Urinary bladder (tissue), 4 donors: ENCODE data around the gene ARX. TPM values are rescaled to one million over a fixed set of nuclear protein-coding genes. Genes with fewer than 3 reads are reported as not detected.

ENCODE experiments used
- DNase-seq: peaks from one replicate; pipeline ENCODE4 v3.0.0-alpha.2; 2015; ENCODE audit errors: extremely low spot score
- H3K27ac ChIP-seq: one replicate; pipeline ENCODE4 v1.5.1; 2013; ENCODE audit warnings: low read depth, mild to moderate bottlenecking, moderate library complexity
- H3K36me3 ChIP-seq: one replicate; pipeline ENCODE4 v1.6.1; 2013; ENCODE audit warnings: mild to moderate bottlenecking, moderate library complexity; ENCODE audit not compliant: insufficient read depth
- H3K4me1 ChIP-seq: one replicate; pipeline ENCODE4 v1.6.1; 2013; ENCODE audit warnings: mild to moderate bottlenecking, moderate library complexity; ENCODE audit not compliant: insufficient read depth
- H3K4me3 ChIP-seq: one replicate; pipeline ENCODE4 v1.5.1; 2013; ENCODE audit warnings: low read depth, low read length
- WGBS: extraction: QIAGEN DNeasy Blood & Tissue Kit; methylation state at CpG from one replicate; pipeline ENCODE4 v1.1.7; 2013; 5-methylcytosine and 5-hydroxymethylcytosine counted together
- polyA plus RNA-seq: library from polyadenylated mRNA; stranded (reverse); fragments of 200-250 nt; gene quantifications from one replicate; pipeline ENCODE4 v1.2.3, GENCODE V29; 2013
- total RNA-seq: library from RNA; depleted of rRNA; stranded (reverse); fragments of >200 nt; gene quantifications from one replicate; pipeline ENCODE4 v1.2.3, GENCODE V29; 2014
- donor health status: healthy with polysubstance abuse.
- donor health status: healthy.

ARX gene
- total and polyA plus RNA-seq, 2 donors = not detected

DNA sequence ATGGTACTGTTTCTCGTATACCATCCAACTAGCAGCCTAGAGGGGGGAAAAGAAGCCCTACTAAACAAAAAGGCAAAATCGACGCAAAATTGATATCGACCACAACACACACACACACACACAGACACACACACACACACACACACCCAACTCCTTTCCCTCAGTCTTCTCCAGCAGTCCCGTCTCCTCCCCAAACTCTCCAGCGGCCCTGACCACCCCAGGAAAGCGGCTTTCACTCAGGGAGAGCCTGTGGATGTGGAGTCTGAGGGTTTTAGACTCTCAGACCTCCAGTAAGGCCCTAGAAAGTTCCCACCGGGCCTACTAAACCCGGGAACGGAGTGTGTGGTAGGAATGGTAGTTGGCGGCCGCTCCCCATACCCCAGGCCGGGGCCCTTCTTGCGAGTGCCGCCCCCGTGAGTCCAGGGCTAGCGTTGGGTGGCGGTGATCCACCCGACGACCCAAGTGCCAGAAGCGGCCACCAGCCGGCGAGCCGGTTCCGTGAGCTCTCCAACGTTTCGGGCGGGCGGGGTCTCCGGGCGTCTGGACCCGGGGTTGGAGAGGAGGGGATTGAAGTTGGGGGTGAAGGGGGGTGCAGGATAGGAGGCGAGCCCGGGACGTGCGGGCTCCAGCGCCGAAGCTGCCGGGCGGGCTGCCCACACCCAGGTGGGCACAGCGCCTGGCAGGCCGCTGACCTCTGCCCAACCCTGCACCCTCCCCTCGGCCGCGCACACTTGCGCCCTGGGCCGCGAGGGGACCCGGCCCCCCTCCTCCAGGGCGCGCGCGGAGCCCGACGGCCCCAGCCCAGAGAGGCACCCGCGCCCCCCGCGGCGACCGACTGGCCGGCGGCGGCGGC is 13.7 kb downstream of the ARX start:
- no peak overlapping the region for H3K27ac ChIP-seq
- no peaks in the 10 kb centered on the region for H3K36me3 ChIP-seq
- no peaks in the 10 kb centered on the region for H3K4me1 ChIP-seq
- no peak overlapping the region for H3K4me3 ChIP-seq
- WGBS = 36% methylated on average over 55 of the region's 65 CpGs
- no peak for DNase-seq

GRCh38 chrX:24999511-24999910 is 16.3 kb downstream of the ARX start:
- Histone ChIP-seq H3K4me1 (no peaks in the 10 kb centered on the region), H3K36me3 (no peaks in the 10 kb centered on the region), H3K4me3 (no peak overlapping the region), H3K27ac (no peak overlapping the region)
- DNase-seq = no peak
- WGBS = 97% methylated on average over 8 of the region's 8 CpGs

GRCh38 chrX:24996096-24996709 is 19.6 kb downstream of the ARX start:
- H3K27ac ChIP-seq = no peak overlapping the region
- no peaks in the 10 kb centered on the region for H3K4me1 ChIP-seq
- no peak for DNase-seq
- 75% methylated on average over 5 of the region's 5 CpGs for WGBS
- no peaks in the 10 kb centered on the region for H3K36me3 ChIP-seq
- H3K4me3 ChIP-seq = no peak overlapping the region

DNA sequence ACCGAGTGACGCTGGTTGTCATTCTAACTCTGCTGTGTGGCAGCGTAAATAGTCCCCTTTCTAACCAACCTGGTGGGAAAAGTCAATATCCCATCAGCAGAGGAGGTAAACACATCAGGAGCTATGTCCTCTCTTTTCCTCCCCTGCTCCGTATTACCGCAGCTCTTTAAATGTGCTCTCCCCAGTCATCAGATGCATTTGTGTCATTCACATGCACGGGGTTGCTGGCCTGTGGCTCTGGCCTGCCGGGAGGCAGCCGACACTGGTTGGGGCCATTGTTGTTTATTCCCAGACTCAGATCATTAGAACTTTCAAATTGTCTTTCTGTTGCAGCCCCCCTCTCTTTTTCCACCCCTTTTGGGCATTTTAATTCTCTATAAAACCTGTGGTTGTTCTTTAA is 21.9 kb downstream of the ARX start:
- Histone ChIP-seq H3K36me3 (no peaks in the 10 kb centered on the region), H3K4me3 (no peak overlapping the region), H3K27ac (no peak overlapping the region), H3K4me1 (no peaks in the 10 kb centered on the region)
- 91% methylated on average over 8 of the region's 8 CpGs for WGBS
- no peak for DNase-seq

DNA sequence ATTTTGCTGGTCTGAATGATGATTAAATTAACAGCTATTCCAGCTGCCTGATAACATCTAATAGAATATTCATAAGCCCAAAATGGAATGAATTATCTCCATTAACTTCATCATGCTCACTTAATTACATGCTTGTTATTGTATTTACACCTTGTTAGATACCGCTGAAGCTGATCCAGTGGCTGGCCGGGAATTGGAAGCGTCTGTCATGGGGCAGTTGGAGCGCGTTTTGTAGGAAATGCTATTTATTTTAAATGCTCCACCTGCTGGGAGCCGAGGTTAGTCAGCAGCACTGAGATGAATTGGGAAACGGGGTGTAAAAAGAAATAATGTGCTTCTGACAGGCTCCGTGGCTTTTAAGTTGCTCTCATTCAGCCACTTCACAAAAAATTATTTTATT is 25.2 kb downstream of the ARX start:
- Histone ChIP-seq H3K36me3 (peaks cover 2% of the 10 kb centered on the region), H3K4me3 (no peak overlapping the region), H3K4me1 (no peaks in the 10 kb centered on the region), H3K27ac (no peak overlapping the region)
- WGBS = 75% methylated on average over 8 of the region's 8 CpGs
- no peak for DNase-seq

- DNase-seq = no peak
- H3K27ac ChIP-seq = no peak overlapping the region
Observed at GRCh38 chrX:24988314-24988713, 27.5 kb downstream of the ARX start.

GRCh38 chrX:24987731-24988130 is 28.0 kb downstream of the ARX start:
- H3K4me1 ChIP-seq = no peaks in the 10 kb centered on the region
- no peak overlapping the region for H3K27ac ChIP-seq
- H3K36me3 ChIP-seq = peaks cover 2% of the 10 kb centered on the region
- H3K4me3 ChIP-seq = no peak overlapping the region
- no peak for DNase-seq
- 95% methylated on average over 4 of the region's 4 CpGs for WGBS

More at GRCh38 chrX:24988314-24988713, 27.5 kb downstream of the ARX start:
- 75% methylated on average over 4 of the region's 4 CpGs for WGBS
- H3K4me3 ChIP-seq = no peak overlapping the region
- peaks cover 2% of the 10 kb centered on the region for H3K36me3 ChIP-seq
- H3K4me1 ChIP-seq = no peaks in the 10 kb centered on the region

GRCh38 chrX:24985120-24985519 is 30.6 kb downstream of the ARX start:
- peaks cover 2% of the 10 kb centered on the region for H3K36me3 ChIP-seq
- H3K4me1 ChIP-seq = no peaks in the 10 kb centered on the region
- no peak overlapping the region for H3K27ac ChIP-seq
- WGBS = 100% methylated on average over 1 of the region's 1 CpG
- DNase-seq = no peak
- no peak overlapping the region for H3K4me3 ChIP-seq

GRCh38 chrX:24983931-24984330 is 31.8 kb downstream of the ARX start:
- H3K4me3 ChIP-seq = no peak overlapping the region
- DNase-seq = no peak
- H3K36me3 ChIP-seq = peaks cover 2% of the 10 kb centered on the region
- H3K4me1 ChIP-seq = no peaks in the 10 kb centered on the region
- H3K27ac ChIP-seq = no peak overlapping the region
- WGBS = 95% methylated on average over 3 of the region's 3 CpGs

- H3K4me3 ChIP-seq = no peak overlapping the region
- H3K27ac ChIP-seq = no peak overlapping the region
- no peak for DNase-seq
- H3K36me3 ChIP-seq = no peaks in the 10 kb centered on the region
- WGBS = 72% methylated on average over 5 of the region's 5 CpGs
- no peaks in the 10 kb centered on the region for H3K4me1 ChIP-seq
Observed at GRCh38 chrX:24982306-24982965, 33.3 kb downstream of the ARX start.

DNA sequence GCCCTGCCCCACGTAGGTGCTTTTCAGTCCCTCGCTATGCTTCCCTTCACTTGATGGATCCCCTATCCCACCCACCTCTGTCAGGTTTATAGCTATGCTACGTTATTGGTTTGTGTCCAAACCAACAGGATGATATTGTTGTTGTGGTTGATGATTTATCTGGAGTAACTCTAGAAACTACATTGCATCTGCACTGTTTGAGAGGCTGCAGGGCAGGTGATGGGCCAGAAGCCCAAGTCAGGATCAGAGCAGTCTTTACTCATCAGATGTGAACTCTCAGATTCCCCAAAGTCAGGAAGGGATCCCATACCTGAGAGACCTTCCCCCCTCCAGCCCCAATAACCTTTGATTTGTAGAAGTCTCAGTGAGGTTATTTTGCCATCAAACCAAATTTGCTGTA is 34.7 kb downstream of the ARX start:
- no peaks in the 10 kb centered on the region for H3K4me1 ChIP-seq
- no peak for DNase-seq
- no peak overlapping the region for H3K27ac ChIP-seq
- H3K4me3 ChIP-seq = no peak overlapping the region
- WGBS = 90% methylated on average over 3 of the region's 3 CpGs
- no peaks in the 10 kb centered on the region for H3K36me3 ChIP-seq

- DNase-seq = no peak
- H3K4me1 ChIP-seq = no peaks in the 10 kb centered on the region
- H3K4me3 ChIP-seq = no peak overlapping the region
- WGBS = 96% methylated on average over 3 of the region's 3 CpGs
- no peak overlapping the region for H3K27ac ChIP-seq
- no peaks in the 10 kb centered on the region for H3K36me3 ChIP-seq
Observed at GRCh38 chrX:24979081-24979480, 36.7 kb downstream of the ARX start.

DNA sequence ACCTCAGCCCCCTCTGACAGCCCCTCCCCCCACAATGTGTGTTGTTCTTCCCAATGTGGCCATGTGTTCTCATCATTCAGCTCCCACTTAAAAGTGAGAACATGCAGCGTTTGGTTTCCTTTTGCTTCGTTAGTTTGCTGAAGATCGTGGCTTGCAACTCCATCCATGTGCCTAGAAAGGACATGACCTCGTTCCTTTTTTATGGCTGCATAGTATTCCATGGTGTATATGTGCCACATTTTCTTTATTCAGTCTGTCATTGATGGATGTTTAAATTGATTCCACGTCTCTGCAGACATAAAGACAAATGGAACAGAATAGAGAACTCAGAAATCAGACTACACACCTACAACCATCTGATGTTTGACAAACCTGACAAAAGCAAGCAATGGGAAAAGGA is 46.0 kb downstream of the ARX start:
- no peaks in the 10 kb centered on the region for H3K4me1 ChIP-seq
- no peak overlapping the region for H3K4me3 ChIP-seq
- no peak overlapping the region for H3K27ac ChIP-seq
- no peaks in the 10 kb centered on the region for H3K36me3 ChIP-seq
- WGBS = 95% methylated on average over 5 of the region's 5 CpGs
- no peak for DNase-seq

GRCh38 chrX:24965372-24965771 is 50.4 kb downstream of the ARX start:
- Histone ChIP-seq H3K27ac (no peak overlapping the region), H3K4me1 (no peaks in the 10 kb centered on the region), H3K4me3 (no peak overlapping the region), H3K36me3 (no peaks in the 10 kb centered on the region)
- DNase-seq = no peak
- 51% methylated on average over 1 of the region's 1 CpG for WGBS
